Kidney epithelial cell (primary cell): Measurements from ENCODE around the gene BCR. TPM values are rescaled to one million over a fixed set of nuclear protein-coding genes. Genes with fewer than 3 reads are reported as not detected.

ENCODE experiments used
- DNase-seq: peaks from one replicate; pipeline ENCODE4 v3.0.0-alpha.2; 2010; ENCODE audit warnings: low read depth
- H3K27me3 ChIP-seq: 2 replicates; pipeline ENCODE4 v1.6.0; 2011; ENCODE audit warnings: low read length; ENCODE audit not compliant: control insufficient read depth, insufficient read depth
- H3K36me3 ChIP-seq: 2 replicates; pipeline ENCODE4 v1.5.1; 2011; ENCODE audit warnings: low read length; ENCODE audit not compliant: control insufficient read depth, insufficient read depth
- H3K4me3 ChIP-seq: 2 replicates; pipeline ENCODE4 v1.5.1; 2011; ENCODE audit warnings: low read depth, mild to moderate bottlenecking, control low read depth, low read length
- CTCF ChIP-seq: IDR thresholded peaks from 2 replicates; pipeline ENCODE4 v1.5.1; 2011; ENCODE audit warnings: mild to moderate bottlenecking, moderate library complexity, low read length, control low read depth, inconsistent platforms; ENCODE audit not compliant: insufficient read depth, poor library complexity, severe bottlenecking
- total RNA-seq: library from RNA; depleted of rRNA; stranded (reverse); fragments of >200 nt; gene quantifications from 2 replicates; pipeline ENCODE4 v1.2.3, GENCODE V29; 2015

BCR gene
- total RNA-seq, 1 donor from 2014 or later, result 42.5 TPM

DNA sequence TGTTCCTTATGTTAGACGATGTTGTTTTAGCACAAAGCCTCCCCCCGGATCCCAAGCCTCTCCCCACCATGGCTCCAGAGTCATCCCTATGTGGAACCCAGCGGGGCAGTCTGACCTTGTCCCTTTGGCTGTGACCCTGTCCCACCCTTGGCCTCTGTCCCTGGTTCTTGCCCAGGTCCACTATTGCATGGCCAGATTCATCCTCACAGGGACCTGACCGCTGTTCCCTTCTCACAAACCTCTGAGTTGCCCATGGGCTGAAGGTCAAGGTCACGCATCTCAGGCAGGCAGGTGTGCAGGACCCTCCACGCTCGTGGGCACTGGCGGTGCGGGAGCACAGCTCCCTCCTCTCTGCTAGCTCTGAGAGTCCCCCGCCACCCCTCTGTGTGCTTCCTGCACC is 39.0 kb downstream of the BCR start:
- H3K27me3 ChIP-seq, result no peaks in the 10 kb centered on the region
- no peaks in the 10 kb centered on the region for H3K36me3 ChIP-seq
- no peak for DNase-seq
- H3K4me3 ChIP-seq, result no peak overlapping the region
- no peak for TF ChIP-seq CTCF

- no peaks in the 10 kb centered on the region for H3K27me3 ChIP-seq
- H3K36me3 ChIP-seq, result no peaks in the 10 kb centered on the region
- DNase-seq, result peak; percentile 63
- no peak overlapping the region for H3K4me3 ChIP-seq
- no peak for TF ChIP-seq CTCF
Observed at GRCh38 chr22:23219822-23220484, 39.6 kb downstream of the BCR start.

DNA sequence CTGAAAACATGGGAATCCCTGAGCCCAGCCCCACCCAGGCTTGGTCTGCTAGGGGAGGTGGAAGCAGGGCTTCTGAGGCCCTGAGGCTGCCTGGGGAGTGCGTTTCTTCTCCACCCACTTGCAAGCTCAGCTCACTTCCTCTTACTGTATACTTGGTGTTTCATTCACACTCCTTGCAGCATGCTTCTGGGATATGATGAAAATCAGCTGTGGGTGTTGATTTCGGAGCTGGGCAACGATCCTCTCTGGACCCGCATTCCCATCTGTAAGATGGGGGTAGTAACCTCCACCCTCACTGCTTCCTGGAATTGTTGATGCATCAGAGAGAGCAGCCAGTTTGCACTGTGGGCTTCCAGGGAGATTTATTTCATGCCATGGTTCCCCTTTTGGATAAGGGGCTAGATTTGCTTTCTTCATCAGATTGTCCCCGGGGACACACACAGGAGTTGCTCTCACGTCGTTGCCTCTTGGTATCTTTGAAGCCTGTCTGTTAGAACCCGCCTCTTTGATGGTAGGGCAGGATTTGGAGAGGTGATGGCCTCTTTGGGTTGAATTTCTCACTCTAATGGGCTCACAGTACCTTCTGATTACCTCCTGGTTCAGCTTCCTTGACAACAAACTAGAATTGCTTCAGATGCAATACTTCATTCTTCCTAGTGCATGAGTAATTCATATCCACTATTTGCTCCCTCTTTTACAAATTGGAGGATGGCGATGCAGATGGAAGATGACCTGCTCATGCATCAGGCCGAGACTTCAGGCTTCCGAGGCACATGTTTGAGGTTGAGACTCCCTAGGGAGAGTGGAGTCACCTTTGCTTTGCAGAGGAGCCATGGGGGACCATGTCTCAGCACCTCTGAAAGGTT is 40.4 kb downstream of the BCR start:
- no peaks in the 10 kb centered on the region for H3K27me3 ChIP-seq
- TF ChIP-seq CTCF, result no peak
- no peak for DNase-seq

GRCh38 chr22:23221351-23221804 is 41.1 kb downstream of the BCR start:
- Histone ChIP-seq H3K4me3 (no peak overlapping the region), H3K27me3 (no peaks in the 10 kb centered on the region), H3K36me3 (no peaks in the 10 kb centered on the region)
- no peak for DNase-seq
- TF ChIP-seq CTCF, result no peak

More for the DNA sequence above, 40.4 kb downstream of the BCR start:
- H3K4me3 ChIP-seq, result no peak overlapping the region
- H3K36me3 ChIP-seq, result no peaks in the 10 kb centered on the region

GRCh38 chr22:23222033-23222792 is 41.9 kb downstream of the BCR start:
- TF ChIP-seq CTCF, result no peak
- Histone ChIP-seq H3K4me3 (no peak overlapping the region), H3K27me3 (no peaks in the 10 kb centered on the region), H3K36me3 (no peaks in the 10 kb centered on the region)
- no peak for DNase-seq
